Measurements from ENCODE around the gene SMG1.
"Not testable (repeated sequence)": the region's sequence is repeated elsewhere in the genome, so short reads cannot be mapped to it uniquely, and the experiment has no call there.

SMG1 gene

DNA sequence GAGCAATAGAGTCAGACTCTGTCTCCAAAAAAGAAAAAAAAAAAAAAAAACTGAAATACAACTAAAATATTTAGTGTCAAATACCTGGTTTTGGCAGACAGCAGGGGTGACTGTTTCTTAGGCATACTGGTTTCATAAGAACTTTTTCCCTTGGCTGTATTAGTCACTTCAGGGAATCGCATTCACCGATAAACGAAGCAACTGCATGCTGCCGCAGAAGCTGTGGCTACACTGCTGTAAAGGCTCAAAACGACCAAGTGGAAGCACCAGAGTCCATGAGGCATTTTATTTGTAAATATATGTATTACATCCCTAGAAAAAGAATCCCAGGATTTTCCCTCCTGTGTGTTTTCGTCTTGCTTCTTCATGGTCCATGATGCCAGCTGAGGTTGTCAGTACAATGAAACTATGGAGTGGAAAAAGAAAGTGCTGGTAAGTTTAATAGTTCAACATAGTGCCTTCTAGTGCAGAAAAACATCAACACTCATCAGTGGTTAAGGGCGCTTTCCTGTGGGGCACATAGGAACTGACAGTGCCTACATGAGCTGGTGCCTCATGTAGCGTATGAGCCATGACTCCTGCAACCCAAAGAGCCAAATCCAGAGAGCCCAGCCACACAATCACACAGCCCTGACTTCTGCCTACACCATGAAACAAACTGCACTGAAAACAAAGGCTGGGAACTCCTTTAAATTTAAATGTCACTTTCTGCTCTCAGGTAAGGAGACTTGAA, 143.3 kb downstream of the SMG1 start:
- no peaks in the 10 kb centered on the region for H3K9me2 ChIP-seq (replicated peaks; ENCODE audit: insufficient read depth, low read length)
- H3K79me2 ChIP-seq (ENCODE audit: insufficient read depth, low read length) = peaks cover 56% of the 10 kb centered on the region
- no peaks in the 10 kb centered on the region for H3K9me3 ChIP-seq (ENCODE audit: insufficient read depth, low read length)
- H3K4me2 ChIP-seq (ENCODE audit: low read depth, low read length, poor library complexity, severe bottlenecking) = no peak overlapping the region
- no peak overlapping the region for H3K27ac ChIP-seq (ENCODE audit: low read depth, low read length)
- H3F3A ChIP-seq (ENCODE audit: insufficient read depth) = peaks cover 36% of the 10 kb centered on the region; the same call in 1 of the 2 replicates
- peaks cover 37% of the 10 kb centered on the region for H3K36me3 ChIP-seq (ENCODE audit: low read length)
- TF ChIP-seq EZH2phosphoT487 (conservative IDR thresholded peaks at IDR 0.05; ENCODE audit: low read length) = no peak
- TF ChIP-seq, protein P1, sequence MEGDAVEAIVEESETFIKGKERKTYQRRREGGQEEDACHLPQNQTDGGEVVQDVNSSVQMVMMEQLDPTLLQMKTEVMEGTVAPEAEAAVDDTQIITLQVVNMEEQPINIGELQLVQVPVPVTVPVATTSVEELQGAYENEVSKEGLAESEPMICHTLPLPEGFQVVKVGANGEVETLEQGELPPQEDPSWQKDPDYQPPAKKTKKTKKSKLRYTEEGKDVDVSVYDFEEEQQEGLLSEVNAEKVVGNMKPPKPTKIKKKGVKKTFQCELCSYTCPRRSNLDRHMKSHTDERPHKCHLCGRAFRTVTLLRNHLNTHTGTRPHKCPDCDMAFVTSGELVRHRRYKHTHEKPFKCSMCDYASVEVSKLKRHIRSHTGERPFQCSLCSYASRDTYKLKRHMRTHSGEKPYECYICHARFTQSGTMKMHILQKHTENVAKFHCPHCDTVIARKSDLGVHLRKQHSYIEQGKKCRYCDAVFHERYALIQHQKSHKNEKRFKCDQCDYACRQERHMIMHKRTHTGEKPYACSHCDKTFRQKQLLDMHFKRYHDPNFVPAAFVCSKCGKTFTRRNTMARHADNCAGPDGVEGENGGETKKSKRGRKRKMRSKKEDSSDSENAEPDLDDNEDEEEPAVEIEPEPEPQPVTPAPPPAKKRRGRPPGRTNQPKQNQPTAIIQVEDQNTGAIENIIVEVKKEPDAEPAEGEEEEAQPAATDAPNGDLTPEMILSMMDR (IDR thresholded peaks at IDR 0.05; ENCODE audit: insufficient read depth, low read length, poor library complexity, severe bottlenecking) = no peak
- peaks cover 51% of the 10 kb centered on the region for H4K20me1 ChIP-seq (ENCODE audit: low read depth, low read length)
- H2AFZ ChIP-seq (ENCODE audit: low read depth, low read length, severe bottlenecking) = no peak overlapping the region
- H3K9ac ChIP-seq (ENCODE audit: low read length) = no peak overlapping the region
- no peaks in the 10 kb centered on the region for H3K27me3 ChIP-seq (ENCODE audit: low read length)
- no peak overlapping the region for H3K4me3 ChIP-seq (ENCODE audit: insufficient read depth, low read length, poor library complexity, severe bottlenecking)

DNA sequence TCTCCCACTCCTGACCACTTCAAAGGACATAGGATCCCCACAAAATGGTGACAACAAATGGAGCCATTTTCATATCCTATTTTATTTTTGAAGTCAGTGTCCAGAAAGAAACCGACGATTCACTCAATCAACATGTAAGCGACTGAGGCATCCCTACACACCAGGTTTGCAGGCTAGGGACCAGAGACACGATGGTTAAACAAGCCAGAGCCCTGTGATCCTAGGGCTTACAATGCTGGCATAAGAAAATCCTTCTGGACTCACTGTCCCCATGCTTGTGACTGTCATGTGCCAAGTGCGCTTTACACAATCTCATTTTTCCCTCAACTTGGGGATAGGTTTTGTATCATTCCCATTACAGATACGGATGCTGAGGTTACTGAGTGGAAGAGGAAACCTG, 145.0 kb downstream of the SMG1 start:
- not testable (repeated sequence) for H3K4me2 ChIP-seq (ENCODE audit: low read depth, low read length, poor library complexity, severe bottlenecking); H2AFZ ChIP-seq (ENCODE audit: low read depth, low read length, severe bottlenecking); H3K9me3 ChIP-seq (ENCODE audit: insufficient read depth, low read length); H3K9me2 ChIP-seq (replicated peaks; ENCODE audit: insufficient read depth, low read length); H3K27me3 ChIP-seq (ENCODE audit: low read length); H3K9ac ChIP-seq (ENCODE audit: low read length); H3K27ac ChIP-seq (ENCODE audit: low read depth, low read length); H3K4me3 ChIP-seq (ENCODE audit: insufficient read depth, low read length, poor library complexity, severe bottlenecking)
- Histone ChIP-seq H4K20me1 (ENCODE audit: low read depth, low read length) (peaks cover 36% of the 10 kb centered on the region), H3K79me2 (ENCODE audit: insufficient read depth, low read length) (peaks cover 39% of the 10 kb centered on the region), H3F3A (ENCODE audit: insufficient read depth) (peaks cover 30% of the 10 kb centered on the region; the same call in 1 of the 2 replicates), H3K36me3 (ENCODE audit: low read length) (peaks cover 25% of the 10 kb centered on the region)

DNA sequence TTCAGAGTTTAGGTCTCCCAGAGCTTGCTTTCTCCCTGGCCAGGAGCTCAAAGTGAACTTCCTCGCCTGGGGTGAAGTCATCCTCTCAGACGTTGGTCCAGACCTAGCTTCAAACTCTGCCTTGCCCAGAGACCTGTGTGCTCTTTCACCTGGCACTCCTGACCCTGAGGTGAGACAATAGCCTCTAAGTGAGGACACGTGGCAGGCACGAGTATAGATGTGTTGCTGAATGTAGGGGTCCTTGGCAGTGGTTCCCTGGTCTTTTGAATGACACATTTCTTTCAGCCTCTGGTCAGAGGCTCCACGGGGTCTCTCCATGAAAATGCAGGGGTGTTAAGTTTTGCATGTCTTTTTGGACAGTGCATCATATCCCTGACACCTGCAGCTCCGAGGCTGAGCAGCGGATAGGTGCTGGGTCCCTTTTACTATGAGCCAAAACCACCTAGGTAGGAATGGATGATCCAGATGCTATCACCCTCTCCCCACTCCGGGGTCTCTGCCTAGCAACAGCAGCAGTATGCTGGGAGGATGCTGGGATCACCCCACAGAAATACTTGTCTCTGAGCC, 145.7 kb downstream of the SMG1 start:
- not testable (repeated sequence) for H3K9ac ChIP-seq (ENCODE audit: low read length)

DNA sequence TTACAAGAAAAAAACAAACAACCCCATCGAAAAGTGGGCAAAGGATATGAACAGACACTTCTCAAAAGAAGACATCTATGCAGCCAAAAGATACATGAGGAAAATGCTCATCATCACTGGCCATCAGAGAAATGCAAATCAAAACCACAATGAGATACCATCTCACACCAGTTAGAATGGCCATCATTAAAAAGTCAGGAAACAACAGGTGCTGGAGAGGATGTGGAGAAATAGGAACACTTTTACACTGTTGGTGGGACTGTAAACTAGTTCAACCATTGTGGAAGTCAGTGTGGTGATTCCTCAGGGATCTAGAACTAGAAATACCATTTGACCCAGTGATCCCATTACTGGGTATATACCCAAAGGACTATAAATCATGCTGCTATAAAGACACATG, 148.5 kb downstream of the SMG1 start:
- H3K9ac ChIP-seq (ENCODE audit: low read length); H3F3A ChIP-seq (ENCODE audit: insufficient read depth); H3K9me3 ChIP-seq (ENCODE audit: insufficient read depth, low read length); H3K4me2 ChIP-seq (ENCODE audit: low read depth, low read length, poor library complexity, severe bottlenecking); H2AFZ ChIP-seq (ENCODE audit: low read depth, low read length, severe bottlenecking); H3K79me2 ChIP-seq (ENCODE audit: insufficient read depth, low read length); H3K36me3 ChIP-seq (ENCODE audit: low read length); H4K20me1 ChIP-seq (ENCODE audit: low read depth, low read length); H3K4me3 ChIP-seq (ENCODE audit: insufficient read depth, low read length, poor library complexity, severe bottlenecking); H3K27ac ChIP-seq (ENCODE audit: low read depth, low read length); H3K9me2 ChIP-seq (replicated peaks; ENCODE audit: insufficient read depth, low read length); H3K27me3 ChIP-seq (ENCODE audit: low read length): not testable (repeated sequence)

More for the DNA sequence above, 145.7 kb downstream of the SMG1 start:
- peaks cover 19% of the 10 kb centered on the region for H3K36me3 ChIP-seq (ENCODE audit: low read length)
- not testable (repeated sequence) for H3K27me3 ChIP-seq (ENCODE audit: low read length); H3K9me3 ChIP-seq (ENCODE audit: insufficient read depth, low read length); H3K4me3 ChIP-seq (ENCODE audit: insufficient read depth, low read length, poor library complexity, severe bottlenecking); H2AFZ ChIP-seq (ENCODE audit: low read depth, low read length, severe bottlenecking); H3K27ac ChIP-seq (ENCODE audit: low read depth, low read length); H3K9me2 ChIP-seq (replicated peaks; ENCODE audit: insufficient read depth, low read length); H3K4me2 ChIP-seq (ENCODE audit: low read depth, low read length, poor library complexity, severe bottlenecking)
- peaks cover 29% of the 10 kb centered on the region for H4K20me1 ChIP-seq (ENCODE audit: low read depth, low read length)
- H3K79me2 ChIP-seq (ENCODE audit: insufficient read depth, low read length) = peaks cover 32% of the 10 kb centered on the region
- peaks cover 28% of the 10 kb centered on the region; the same call in 1 of the 2 replicates for H3F3A ChIP-seq (ENCODE audit: insufficient read depth)

DNA sequence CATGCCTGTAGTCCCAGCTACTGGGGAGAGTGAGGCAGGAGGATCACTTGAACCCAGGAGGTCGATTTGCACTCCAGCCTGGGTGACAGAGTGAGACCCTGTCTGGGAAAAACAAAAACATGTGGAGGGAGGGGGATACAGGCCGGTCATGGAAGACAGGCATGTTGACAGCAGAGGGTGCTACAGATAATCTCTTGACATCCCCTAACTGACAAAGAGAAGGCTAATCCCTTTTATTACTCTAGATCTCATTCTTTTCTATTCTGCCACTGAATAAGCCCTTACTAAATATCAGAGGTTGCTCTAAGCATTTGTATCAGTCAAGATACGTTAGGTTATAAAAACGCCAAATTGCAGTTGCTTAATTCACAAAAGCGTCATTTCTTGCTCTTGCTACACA, 149.9 kb downstream of the SMG1 start:
- not testable (repeated sequence) for H2AFZ ChIP-seq (ENCODE audit: low read depth, low read length, severe bottlenecking); H3K27me3 ChIP-seq (ENCODE audit: low read length); H3K27ac ChIP-seq (ENCODE audit: low read depth, low read length); H4K20me1 ChIP-seq (ENCODE audit: low read depth, low read length); H3K9ac ChIP-seq (ENCODE audit: low read length); H3K9me3 ChIP-seq (ENCODE audit: insufficient read depth, low read length); H3K36me3 ChIP-seq (ENCODE audit: low read length); H3K9me2 ChIP-seq (replicated peaks; ENCODE audit: insufficient read depth, low read length); H3F3A ChIP-seq (ENCODE audit: insufficient read depth); H3K4me2 ChIP-seq (ENCODE audit: low read depth, low read length, poor library complexity, severe bottlenecking); H3K4me3 ChIP-seq (ENCODE audit: insufficient read depth, low read length, poor library complexity, severe bottlenecking); H3K79me2 ChIP-seq (ENCODE audit: insufficient read depth, low read length)

DNA sequence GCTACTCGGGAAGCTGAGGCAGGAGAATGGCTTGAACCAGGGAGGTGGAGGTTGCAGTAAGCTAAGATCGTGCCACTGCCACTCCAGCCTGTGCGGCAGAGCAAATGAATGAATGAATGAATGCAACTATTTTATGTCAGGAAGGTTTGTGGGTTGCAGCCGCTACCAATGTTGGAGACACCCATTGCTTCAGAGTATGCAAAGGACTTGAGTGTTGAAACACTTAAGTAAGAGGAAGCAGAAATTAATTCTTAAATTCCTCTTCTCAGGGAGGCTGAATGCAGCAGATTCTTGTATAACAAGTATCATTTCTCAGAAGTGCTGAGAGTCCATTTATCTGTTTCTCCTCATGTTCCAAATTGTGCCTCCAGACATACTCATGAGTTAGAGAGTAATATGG, 151.6 kb downstream of the SMG1 start:
- H3K36me3 ChIP-seq (ENCODE audit: low read length); H3K9me3 ChIP-seq (ENCODE audit: insufficient read depth, low read length); H3K79me2 ChIP-seq (ENCODE audit: insufficient read depth, low read length); H3K4me2 ChIP-seq (ENCODE audit: low read depth, low read length, poor library complexity, severe bottlenecking); H3K4me3 ChIP-seq (ENCODE audit: insufficient read depth, low read length, poor library complexity, severe bottlenecking); H2AFZ ChIP-seq (ENCODE audit: low read depth, low read length, severe bottlenecking); H3K27me3 ChIP-seq (ENCODE audit: low read length); H4K20me1 ChIP-seq (ENCODE audit: low read depth, low read length); H3K9me2 ChIP-seq (replicated peaks; ENCODE audit: insufficient read depth, low read length); H3K27ac ChIP-seq (ENCODE audit: low read depth, low read length); H3F3A ChIP-seq (ENCODE audit: insufficient read depth); H3K9ac ChIP-seq (ENCODE audit: low read length): not testable (repeated sequence)

DNA sequence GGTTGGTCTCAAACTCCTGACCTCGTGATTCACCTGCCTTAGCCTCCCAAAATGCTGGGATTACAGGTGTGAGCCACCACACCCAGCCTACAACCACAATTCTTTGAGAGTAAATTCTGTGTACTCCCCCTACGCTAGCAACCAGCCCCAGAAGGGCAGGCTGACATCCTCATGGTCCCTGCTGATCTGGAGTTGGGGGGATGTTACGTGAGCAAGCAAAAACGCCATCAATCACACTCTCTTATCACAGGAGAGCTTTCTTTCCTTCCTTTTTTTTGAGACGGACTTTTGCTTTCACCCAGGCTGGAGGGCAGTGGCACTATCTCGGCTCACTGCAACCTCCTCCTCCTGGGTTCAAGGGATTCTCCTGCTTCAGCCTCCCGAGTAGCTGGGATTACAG, 154.0 kb downstream of the SMG1 start:
- not testable (repeated sequence) for H3K4me3 ChIP-seq (ENCODE audit: insufficient read depth, low read length, poor library complexity, severe bottlenecking); H3F3A ChIP-seq (ENCODE audit: insufficient read depth); H3K79me2 ChIP-seq (ENCODE audit: insufficient read depth, low read length); H3K27me3 ChIP-seq (ENCODE audit: low read length); H3K9me3 ChIP-seq (ENCODE audit: insufficient read depth, low read length); H3K4me2 ChIP-seq (ENCODE audit: low read depth, low read length, poor library complexity, severe bottlenecking); H2AFZ ChIP-seq (ENCODE audit: low read depth, low read length, severe bottlenecking); H4K20me1 ChIP-seq (ENCODE audit: low read depth, low read length); H3K36me3 ChIP-seq (ENCODE audit: low read length); H3K9me2 ChIP-seq (replicated peaks; ENCODE audit: insufficient read depth, low read length); H3K9ac ChIP-seq (ENCODE audit: low read length); H3K27ac ChIP-seq (ENCODE audit: low read depth, low read length)

Measured in SU-DHL-6 (cell line).